Measurements from ENCODE around the gene C10orf71. TPM values are rescaled to one million over a fixed set of nuclear protein-coding genes. Genes with fewer than 3 reads are reported as not detected.

Gene C10orf71
- polyA plus RNA-seq, 1 donor from 2014 or later = not detected

DNA sequence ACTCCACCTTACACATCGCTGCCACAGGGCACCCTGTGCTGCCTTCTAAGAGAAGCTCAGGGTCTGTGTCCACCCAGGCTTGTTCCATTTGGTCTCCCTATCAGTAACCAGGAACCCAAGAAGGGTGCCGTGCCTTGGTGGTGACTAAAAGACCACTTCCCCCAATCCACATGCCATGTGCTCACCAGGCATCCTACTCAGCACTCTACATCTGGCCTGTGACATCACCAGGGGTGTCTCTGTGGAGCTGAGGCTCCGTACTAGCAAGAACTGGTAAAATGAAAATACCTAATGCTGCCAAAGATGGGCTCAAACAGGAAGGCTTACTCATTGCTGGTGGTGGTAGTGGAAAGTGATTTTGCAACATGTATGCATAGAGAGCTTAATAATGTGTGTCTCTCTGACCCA, 19.0 kb upstream of the C10orf71 start:
- Histone ChIP-seq H3K4me2 (ENCODE audit: low read length) (no peak overlapping the region), H3F3A (ENCODE audit: insufficient read depth, low read length, poor library complexity, severe bottlenecking) (no peaks in the 10 kb centered on the region), H3K27me3 (ENCODE audit: insufficient read depth, low read depth, low read length) (no peaks in the 10 kb centered on the region), H3K9me2 (ENCODE audit: insufficient read depth, low read length) (no peaks in the 10 kb centered on the region), H3K9me3 (ENCODE audit: low read length) (no peaks in the 10 kb centered on the region), H4K20me1 (ENCODE audit: insufficient read depth) (no peaks in the 10 kb centered on the region), H2AFZ (ENCODE audit: low read depth, low read length) (no peak overlapping the region), H3K27ac (ENCODE audit: low read length) (no peak overlapping the region), H3K9ac (ENCODE audit: low read length) (no peak overlapping the region), H3K36me3 (ENCODE audit: insufficient read depth, low read length) (no peaks in the 10 kb centered on the region), H3K79me2 (replicated peaks; ENCODE audit: insufficient read depth, low read length) (no peaks in the 10 kb centered on the region), H3K4me3 (ENCODE audit: low read length) (no peak overlapping the region)
- no peak for TF ChIP-seq POLR2AphosphoS5 (IDR thresholded peaks at IDR 0.05)
- TF ChIP-seq, protein P1, sequence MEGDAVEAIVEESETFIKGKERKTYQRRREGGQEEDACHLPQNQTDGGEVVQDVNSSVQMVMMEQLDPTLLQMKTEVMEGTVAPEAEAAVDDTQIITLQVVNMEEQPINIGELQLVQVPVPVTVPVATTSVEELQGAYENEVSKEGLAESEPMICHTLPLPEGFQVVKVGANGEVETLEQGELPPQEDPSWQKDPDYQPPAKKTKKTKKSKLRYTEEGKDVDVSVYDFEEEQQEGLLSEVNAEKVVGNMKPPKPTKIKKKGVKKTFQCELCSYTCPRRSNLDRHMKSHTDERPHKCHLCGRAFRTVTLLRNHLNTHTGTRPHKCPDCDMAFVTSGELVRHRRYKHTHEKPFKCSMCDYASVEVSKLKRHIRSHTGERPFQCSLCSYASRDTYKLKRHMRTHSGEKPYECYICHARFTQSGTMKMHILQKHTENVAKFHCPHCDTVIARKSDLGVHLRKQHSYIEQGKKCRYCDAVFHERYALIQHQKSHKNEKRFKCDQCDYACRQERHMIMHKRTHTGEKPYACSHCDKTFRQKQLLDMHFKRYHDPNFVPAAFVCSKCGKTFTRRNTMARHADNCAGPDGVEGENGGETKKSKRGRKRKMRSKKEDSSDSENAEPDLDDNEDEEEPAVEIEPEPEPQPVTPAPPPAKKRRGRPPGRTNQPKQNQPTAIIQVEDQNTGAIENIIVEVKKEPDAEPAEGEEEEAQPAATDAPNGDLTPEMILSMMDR (IDR thresholded peaks at IDR 0.05; ENCODE audit: poor library complexity, severe bottlenecking) = no peak

DNA sequence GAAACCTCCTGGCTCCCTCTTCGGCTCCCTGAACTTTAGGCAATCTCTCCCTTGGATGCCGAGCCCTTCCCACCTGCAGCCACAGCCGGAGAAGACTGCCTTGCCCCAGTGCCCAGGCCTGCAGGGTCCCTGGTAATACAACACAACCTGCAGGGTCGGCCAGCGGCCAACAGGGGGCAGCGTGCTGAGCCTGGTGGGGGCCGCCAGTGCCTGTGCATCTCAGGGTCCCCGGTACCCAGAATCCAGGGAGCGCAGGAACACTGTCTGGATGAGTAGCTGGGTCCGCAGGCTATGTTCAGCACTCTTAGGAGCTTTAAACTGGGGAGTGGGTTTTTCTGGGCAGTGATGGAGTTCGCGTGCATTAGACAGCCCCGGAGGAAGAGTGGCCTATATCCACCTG, 17.5 kb upstream of the C10orf71 start:
- H3K79me2 ChIP-seq (replicated peaks; ENCODE audit: insufficient read depth, low read length) = no peaks in the 10 kb centered on the region
- no peaks in the 10 kb centered on the region for H3K9me2 ChIP-seq (ENCODE audit: insufficient read depth, low read length)
- H3K9ac ChIP-seq (ENCODE audit: low read length) = no peak overlapping the region
- H2AFZ ChIP-seq (ENCODE audit: low read depth, low read length) = no peak overlapping the region
- no peaks in the 10 kb centered on the region for H3K9me3 ChIP-seq (ENCODE audit: low read length)
- H3K4me3 ChIP-seq (ENCODE audit: low read length) = no peak overlapping the region
- no peaks in the 10 kb centered on the region for H3F3A ChIP-seq (ENCODE audit: insufficient read depth, low read length, poor library complexity, severe bottlenecking)
- no peaks in the 10 kb centered on the region for H3K36me3 ChIP-seq (ENCODE audit: insufficient read depth, low read length)
- no peak overlapping the region for H3K4me2 ChIP-seq (ENCODE audit: low read length)
- H4K20me1 ChIP-seq (ENCODE audit: insufficient read depth) = no peaks in the 10 kb centered on the region
- no peaks in the 10 kb centered on the region for H3K27me3 ChIP-seq (ENCODE audit: insufficient read depth, low read depth, low read length)
- no peak overlapping the region for H3K27ac ChIP-seq (ENCODE audit: low read length)
- no peak for TF ChIP-seq TAF1 (IDR thresholded peaks at IDR 0.05; ENCODE audit: low read depth)
- no peak for TF ChIP-seq EP300 (conservative IDR thresholded peaks at IDR 0.05; ENCODE audit: poor library complexity, severe bottlenecking)
- TF ChIP-seq MXI1 (conservative IDR thresholded peaks at IDR 0.05; ENCODE audit: poor library complexity, severe bottlenecking) = no peak
- TF ChIP-seq, protein P1 (IDR thresholded peaks at IDR 0.05; ENCODE audit: poor library complexity, severe bottlenecking) = no peak
- TF ChIP-seq POLR2AphosphoS5 (IDR thresholded peaks at IDR 0.05) = no peak
- no peak for TF ChIP-seq SMC3 (conservative IDR thresholded peaks at IDR 0.05; ENCODE audit: poor library complexity)
- TF ChIP-seq, protein P2, sequence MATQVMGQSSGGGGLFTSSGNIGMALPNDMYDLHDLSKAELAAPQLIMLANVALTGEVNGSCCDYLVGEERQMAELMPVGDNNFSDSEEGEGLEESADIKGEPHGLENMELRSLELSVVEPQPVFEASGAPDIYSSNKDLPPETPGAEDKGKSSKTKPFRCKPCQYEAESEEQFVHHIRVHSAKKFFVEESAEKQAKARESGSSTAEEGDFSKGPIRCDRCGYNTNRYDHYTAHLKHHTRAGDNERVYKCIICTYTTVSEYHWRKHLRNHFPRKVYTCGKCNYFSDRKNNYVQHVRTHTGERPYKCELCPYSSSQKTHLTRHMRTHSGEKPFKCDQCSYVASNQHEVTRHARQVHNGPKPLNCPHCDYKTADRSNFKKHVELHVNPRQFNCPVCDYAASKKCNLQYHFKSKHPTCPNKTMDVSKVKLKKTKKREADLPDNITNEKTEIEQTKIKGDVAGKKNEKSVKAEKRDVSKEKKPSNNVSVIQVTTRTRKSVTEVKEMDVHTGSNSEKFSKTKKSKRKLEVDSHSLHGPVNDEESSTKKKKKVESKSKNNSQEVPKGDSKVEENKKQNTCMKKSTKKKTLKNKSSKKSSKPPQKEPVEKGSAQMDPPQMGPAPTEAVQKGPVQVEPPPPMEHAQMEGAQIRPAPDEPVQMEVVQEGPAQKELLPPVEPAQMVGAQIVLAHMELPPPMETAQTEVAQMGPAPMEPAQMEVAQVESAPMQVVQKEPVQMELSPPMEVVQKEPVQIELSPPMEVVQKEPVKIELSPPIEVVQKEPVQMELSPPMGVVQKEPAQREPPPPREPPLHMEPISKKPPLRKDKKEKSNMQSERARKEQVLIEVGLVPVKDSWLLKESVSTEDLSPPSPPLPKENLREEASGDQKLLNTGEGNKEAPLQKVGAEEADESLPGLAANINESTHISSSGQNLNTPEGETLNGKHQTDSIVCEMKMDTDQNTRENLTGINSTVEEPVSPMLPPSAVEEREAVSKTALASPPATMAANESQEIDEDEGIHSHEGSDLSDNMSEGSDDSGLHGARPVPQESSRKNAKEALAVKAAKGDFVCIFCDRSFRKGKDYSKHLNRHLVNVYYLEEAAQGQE (IDR thresholded peaks at IDR 0.05; ENCODE audit: borderline replicate concordance) = no peak
- TF ChIP-seq EZH2 (IDR thresholded peaks at IDR 0.05; ENCODE audit: borderline replicate concordance, insufficient read depth, low read length, poor library complexity, severe bottlenecking) = no peak
- TF ChIP-seq RAD21 (conservative IDR thresholded peaks at IDR 0.05) = no peak

All from neural cell (in vitro differentiated cells).